HepG2 (cell line): ENCODE results near the gene SESN1.

Experiments used
- BCL3 ChIP-seq: sonication (generic); formaldehyde crosslinking; IDR thresholded peaks from 2 replicates; pipeline ENCODE4 v1.5.1; 2020; ENCODE audit warnings: mild to moderate bottlenecking, missing genetic modification reagents, moderate library complexity
- ERF ChIP-seq: IDR thresholded peaks from 2 replicates; pipeline ENCODE4 v1.6.1; 2018; ENCODE audit warnings: missing biosample characterization, missing genetic modification reagents
- POLR2A ChIP-seq, 2 experiments: IDR thresholded peaks; 2 replicates each; pipeline ENCODE4 v1.6.1; 2011; ENCODE audit warnings: low read depth in 2 of 2, low read length in 2 of 2, mild to moderate bottlenecking in 1 of 2, moderate library complexity in 1 of 2; ENCODE audit not compliant: insufficient read depth in 1 of 2
- TARDBP ChIP-seq: sonication (generic); formaldehyde crosslinking; IDR thresholded peaks from 2 replicates; pipeline ENCODE4 v1.8.0; 2022; ENCODE audit warnings: mild to moderate bottlenecking, missing genetic modification reagents
- ZNF460 ChIP-seq: sonication (generic); formaldehyde crosslinking; IDR thresholded peaks from 2 replicates; pipeline ENCODE4 v1.5.1; 2020; ENCODE audit warnings: missing genetic modification reagents, mild to moderate bottlenecking, borderline replicate concordance
- ZNF510 ChIP-seq: sonication (generic); formaldehyde crosslinking; IDR thresholded peaks from 2 replicates; pipeline ENCODE4 v1.4.0; 2020; ENCODE audit warnings: low read depth, mild to moderate bottlenecking, missing genetic modification reagents
- ZNF589 ChIP-seq: sonication (generic); formaldehyde crosslinking; conservative IDR thresholded peaks from 2 replicates; pipeline ENCODE4 v1.8.0; 2022; ENCODE audit warnings: mild to moderate bottlenecking, moderate library complexity, missing genetic modification reagents
- ZNF619 ChIP-seq: sonication (generic); formaldehyde crosslinking; IDR thresholded peaks from 2 replicates; pipeline ENCODE4 v1.4.0; 2020; ENCODE audit warnings: mild to moderate bottlenecking, missing genetic modification reagents
- TF ChIP-seq, protein P1 (sequence below): sonication (generic); formaldehyde crosslinking; IDR thresholded peaks from 2 replicates; pipeline ENCODE4 v1.5.0; 2020; ENCODE audit warnings: mild to moderate bottlenecking, missing genetic modification reagents, moderate library complexity

DNA sequence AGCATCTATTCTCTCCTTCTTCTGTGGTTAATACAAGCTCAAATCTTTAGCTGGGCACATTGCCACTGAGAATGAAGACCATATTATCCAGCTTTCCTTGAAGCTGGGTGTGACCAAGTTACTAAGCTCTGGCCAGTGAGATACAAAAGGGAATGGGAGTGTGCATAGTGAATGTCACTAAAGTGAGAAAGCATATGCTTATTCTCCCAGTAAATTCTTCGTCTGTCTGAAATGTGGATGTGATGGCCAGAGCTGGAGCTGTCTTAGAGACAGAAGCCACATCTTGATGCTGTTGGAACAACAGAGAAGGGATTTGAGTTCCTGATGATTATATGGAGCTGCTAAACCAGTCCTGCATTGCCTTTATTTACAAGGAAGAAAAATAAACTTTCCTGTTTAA lies 60.1 kb downstream of the SESN1 start:
- TF ChIP-seq ERF (CRISPR knock-in tag): no peak
- TF ChIP-seq POLR2A (IDR thresholded peaks at IDR 0.05; ENCODE audit: insufficient read depth in 1 of 2, low read depth in 2 of 2, low read length in 2 of 2): no peak
- TF ChIP-seq, protein P1, sequence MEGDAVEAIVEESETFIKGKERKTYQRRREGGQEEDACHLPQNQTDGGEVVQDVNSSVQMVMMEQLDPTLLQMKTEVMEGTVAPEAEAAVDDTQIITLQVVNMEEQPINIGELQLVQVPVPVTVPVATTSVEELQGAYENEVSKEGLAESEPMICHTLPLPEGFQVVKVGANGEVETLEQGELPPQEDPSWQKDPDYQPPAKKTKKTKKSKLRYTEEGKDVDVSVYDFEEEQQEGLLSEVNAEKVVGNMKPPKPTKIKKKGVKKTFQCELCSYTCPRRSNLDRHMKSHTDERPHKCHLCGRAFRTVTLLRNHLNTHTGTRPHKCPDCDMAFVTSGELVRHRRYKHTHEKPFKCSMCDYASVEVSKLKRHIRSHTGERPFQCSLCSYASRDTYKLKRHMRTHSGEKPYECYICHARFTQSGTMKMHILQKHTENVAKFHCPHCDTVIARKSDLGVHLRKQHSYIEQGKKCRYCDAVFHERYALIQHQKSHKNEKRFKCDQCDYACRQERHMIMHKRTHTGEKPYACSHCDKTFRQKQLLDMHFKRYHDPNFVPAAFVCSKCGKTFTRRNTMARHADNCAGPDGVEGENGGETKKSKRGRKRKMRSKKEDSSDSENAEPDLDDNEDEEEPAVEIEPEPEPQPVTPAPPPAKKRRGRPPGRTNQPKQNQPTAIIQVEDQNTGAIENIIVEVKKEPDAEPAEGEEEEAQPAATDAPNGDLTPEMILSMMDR: no peak
- TF ChIP-seq BCL3: no peak
- no peak for TF ChIP-seq ZNF619
- TF ChIP-seq ZNF589: no peak
- TF ChIP-seq ZNF460 (CRISPR knock-in tag): no peak
- no peak for TF ChIP-seq TARDBP (CRISPR knock-in tag)
- no peak for TF ChIP-seq ZNF510 (CRISPR knock-in tag)
